C4-2B (cell line): ENCODE measurements around the gene MFSD1.

ENCODE experiments used
- H3K27ac ChIP-seq: fragments of 450-650 bp; 2 replicates; pipeline ENCODE4 v1.5.1; 2017
- CTCF ChIP-seq: fragments of 450-650 bp; conservative IDR thresholded peaks from 2 replicates; pipeline ENCODE4 v1.5.1; 2017; ENCODE audit warnings: mild to moderate bottlenecking
- ZFX ChIP-seq: fragments of 450-650 bp; IDR thresholded peaks from 2 replicates; pipeline ENCODE4 v1.6.1; 2017

Gene MFSD1

GRCh38 chr3:158801696-158802408 lies at the start of gene MFSD1:
TSS of gene MFSD1 (plus strand) at chr3:158802054. CDS start at chr3:158802153, 99 bp downstream.
- TF ChIP-seq CTCF = no peak
- TF ChIP-seq ZFX = peak; percentile 81
- peak within 1 kb of the TSS; percentile 68 for H3K27ac ChIP-seq

- TF ChIP-seq ZFX = no peak
- no peak for TF ChIP-seq CTCF
- no peak overlapping the region for H3K27ac ChIP-seq
Observed at GRCh38 chr3:158753854-158754253, 48.0 kb upstream of the MFSD1 start.

GRCh38 chr3:158755421-158755820 lies 46.4 kb upstream of the MFSD1 start:
- TF ChIP-seq CTCF = no peak
- TF ChIP-seq ZFX = no peak
- H3K27ac ChIP-seq = no peak overlapping the region

- TF ChIP-seq ZFX (no peak), CTCF (no peak)
Observed at GRCh38 chr3:158761350-158761749, 40.5 kb upstream of the MFSD1 start.

GRCh38 chr3:158762701-158763100 lies 39.2 kb upstream of the MFSD1 start:
- TF ChIP-seq CTCF (no peak), ZFX (no peak)

More at GRCh38 chr3:158761350-158761749, 40.5 kb upstream of the MFSD1 start:
- no peak overlapping the region for H3K27ac ChIP-seq

GRCh38 chr3:158763421-158763820 lies 38.4 kb upstream of the MFSD1 start:
- no peak for TF ChIP-seq ZFX
- H3K27ac ChIP-seq = 0 out of 2 replicates have a peak overlapping the region, but pooled peaks have one; percentile 1

More at GRCh38 chr3:158762701-158763100, 39.2 kb upstream of the MFSD1 start:
- H3K27ac ChIP-seq = no peak overlapping the region

- H3K27ac ChIP-seq = no peak overlapping the region
- TF ChIP-seq CTCF (no peak), ZFX (no peak)
Observed at GRCh38 chr3:158765518-158766205, 36.2 kb upstream of the MFSD1 start.
